PC-3 (cell line): ENCODE results near the gene ACIN1. TPM values are rescaled to one million over a fixed set of nuclear protein-coding genes. Genes with fewer than 3 reads are reported as not detected.

Source experiments
- ATAC-seq: fragments of 200-7000 bp; cut with Tn5 transposase; 2 replicates; pipeline ENCODE4 v1.9.1; 2020; ENCODE audit warnings: mild to moderate bottlenecking, moderate library complexity
- BruUV-seq: library from RNA; stranded (reverse); fragments of 400-500 nt; replicated peaks from 2 replicates; lab custom pipeline; 2021; lab: Mats Ljungman, UMichigan
- CTCF ChIA-PET: fragments of 300-600 bp; sonication (Branson Sonifier 250); formaldehyde crosslinking; loops from one replicate; lab custom pipeline; 2022; ENCODE audit warnings: antibody characterized with exemption; lab: Charles Lee
- POLR2A ChIA-PET: fragments of 300-600 bp; sonication (Branson Sonifier 250); formaldehyde crosslinking; loops from one replicate; lab custom pipeline; 2022; ENCODE audit warnings: antibody characterized with exemption; ENCODE audit not compliant: unreplicated experiment; lab: Charles Lee
- DNase-seq: peaks from one replicate; pipeline ENCODE4 v3.0.0-alpha.2; 2015
- H2AFZ ChIP-seq: fragments of 300-600 bp; sonication (generic); 2 replicates; pipeline ENCODE4 v1.6.0; 2016; ENCODE audit warnings: antibody characterized with exemption, low read length
- H3F3A ChIP-seq: fragments of 300-600 bp; sonication (generic); one replicate; pipeline ENCODE4 v1.6.0; 2017; ENCODE audit warnings: antibody characterized with exemption, low read length, control low read depth, mild to moderate bottlenecking; ENCODE audit not compliant: unreplicated experiment
- H3K27ac ChIP-seq: fragments of 300-600 bp; sonication (generic); 2 replicates; pipeline ENCODE4 v1.5.1; 2016; ENCODE audit warnings: mild to moderate bottlenecking, low read length
- H3K27me3 ChIP-seq: fragments of 300-600 bp; sonication (generic); 2 replicates; pipeline ENCODE4 v1.6.1; 2016; ENCODE audit warnings: low read length, mixed read lengths
- H3K36me3 ChIP-seq: fragments of 300-600 bp; sonication (generic); 2 replicates; pipeline ENCODE4 v1.6.1; 2016; ENCODE audit warnings: low read depth, mixed run types, low read length, mixed read lengths
- H3K4me1 ChIP-seq: fragments of 300-600 bp; sonication (generic); 2 replicates; pipeline ENCODE4 v1.5.1; 2016; ENCODE audit warnings: low read length; ENCODE audit not compliant: insufficient read depth
- H3K4me2 ChIP-seq: fragments of 300-600 bp; sonication (generic); 2 replicates; pipeline ENCODE4 v1.6.0; 2016; ENCODE audit warnings: low read length
- H3K4me3 ChIP-seq: fragments of 300-600 bp; sonication (generic); 2 replicates; pipeline ENCODE4 v1.5.1; 2016; ENCODE audit warnings: mild to moderate bottlenecking, low read length, mixed read lengths
- H3K79me2 ChIP-seq: fragments of 300-600 bp; sonication (generic); 2 replicates; pipeline ENCODE4 v1.6.1; 2017; ENCODE audit warnings: low read length, mixed read lengths
- H3K9ac ChIP-seq: fragments of 300-600 bp; sonication (generic); 2 replicates; pipeline ENCODE4 v1.6.0; 2016; ENCODE audit warnings: mild to moderate bottlenecking, low read length
- H3K9me2 ChIP-seq: fragments of 300-600 bp; sonication (generic); replicated peaks from 2 replicates; pipeline ENCODE4 v1.6.1; 2016; ENCODE audit warnings: mixed run types, low read length, mixed read lengths
- H3K9me3 ChIP-seq: fragments of 300-600 bp; sonication (generic); 2 replicates; pipeline ENCODE4 v1.6.1; 2016; ENCODE audit warnings: low read length, mixed read lengths
- H4K20me1 ChIP-seq: fragments of 300-600 bp; sonication (generic); 2 replicates; pipeline ENCODE4 v1.6.1; 2016; ENCODE audit warnings: low read length, mixed read lengths
- EZH2 ChIP-seq: fragments of 300-600 bp; sonication (generic); IDR thresholded peaks from one replicate; pipeline ENCODE4 v1.6.1; 2017; ENCODE audit warnings: antibody characterized with exemption, mild to moderate bottlenecking, low read length; ENCODE audit not compliant: unreplicated experiment
- EZH2phosphoT487 ChIP-seq: fragments of 300-600 bp; sonication (generic); IDR thresholded peaks from 2 replicates; pipeline ENCODE4 v1.6.1; 2018; ENCODE audit warnings: mild to moderate bottlenecking, antibody characterized with exemption, low read length, borderline replicate concordance
- intact Hi-C: fragments of 100-400 bp; cut with micrococcal nuclease; formaldehyde crosslinking; loops from 2 replicates; pipeline ENCODE4 v1.9.0; 2023
- total RNA-seq: library from RNA; depleted of rRNA; stranded (reverse); fragments of >200 nt; gene quantifications from 2 replicates; pipeline ENCODE4 v1.2.3, GENCODE V29; 2014
- TF ChIP-seq, protein P1 (sequence below): fragments of 300-600 bp; sonication (generic); conservative IDR thresholded peaks from 2 replicates; pipeline ENCODE4 v1.5.1; 2017; ENCODE audit warnings: antibody characterized with exemption, low read depth, mild to moderate bottlenecking, low read length

ACIN1 gene
- total RNA-seq, 1 experiment from 2014 or later = 112 TPM

DNA sequence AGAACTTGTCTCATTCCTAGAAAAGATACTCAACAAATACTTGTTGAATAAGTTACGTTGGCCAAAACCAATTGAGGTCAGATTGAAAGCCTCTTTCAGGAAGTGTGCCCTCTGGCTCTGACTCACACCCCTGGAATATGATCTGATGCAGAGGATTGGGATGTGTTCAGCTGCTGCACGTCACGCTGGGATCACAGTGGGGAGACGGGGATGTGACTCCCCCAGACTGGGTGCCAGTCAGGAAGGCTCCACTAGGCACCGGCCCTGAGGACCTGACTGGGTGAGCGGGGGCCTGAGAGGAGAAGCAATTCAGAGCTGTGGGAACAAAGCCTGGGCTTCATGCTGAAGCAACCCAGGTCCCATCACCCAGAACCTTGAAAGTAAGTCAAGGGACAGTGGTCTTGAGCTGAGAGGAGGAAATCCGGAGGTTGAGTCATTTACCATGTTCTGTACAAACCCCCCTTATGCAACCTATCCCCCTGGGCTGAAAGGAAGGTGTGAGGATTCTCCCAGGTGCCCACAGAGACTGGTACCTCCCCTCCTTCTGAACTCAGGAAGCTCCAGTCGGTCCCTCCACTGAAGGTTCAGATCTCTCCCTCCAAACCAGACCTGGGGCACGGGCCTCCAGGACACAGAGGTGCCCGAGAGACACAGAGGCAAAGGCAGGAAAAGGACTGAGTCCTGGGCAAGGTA is 20.2 kb upstream of the ACIN1 start:
- no peaks in the 10 kb centered on the region for H3K9me3 ChIP-seq
- no peaks in the 10 kb centered on the region for H4K20me1 ChIP-seq
- no peaks in the 10 kb centered on the region for H3K9me2 ChIP-seq
- no peak overlapping the region for H3K9ac ChIP-seq
- H3K27ac ChIP-seq = peak overlapping the region; percentile 65
- H3F3A ChIP-seq = no peaks in the 10 kb centered on the region
- H2AFZ ChIP-seq = 0 out of 2 replicates have a peak overlapping the region, but pooled peaks have one; percentile 17
- POLR2A ChIA-PET = no interaction called here
- no peaks in the 10 kb centered on the region for H3K36me3 ChIP-seq
- TF ChIP-seq, protein P1, sequence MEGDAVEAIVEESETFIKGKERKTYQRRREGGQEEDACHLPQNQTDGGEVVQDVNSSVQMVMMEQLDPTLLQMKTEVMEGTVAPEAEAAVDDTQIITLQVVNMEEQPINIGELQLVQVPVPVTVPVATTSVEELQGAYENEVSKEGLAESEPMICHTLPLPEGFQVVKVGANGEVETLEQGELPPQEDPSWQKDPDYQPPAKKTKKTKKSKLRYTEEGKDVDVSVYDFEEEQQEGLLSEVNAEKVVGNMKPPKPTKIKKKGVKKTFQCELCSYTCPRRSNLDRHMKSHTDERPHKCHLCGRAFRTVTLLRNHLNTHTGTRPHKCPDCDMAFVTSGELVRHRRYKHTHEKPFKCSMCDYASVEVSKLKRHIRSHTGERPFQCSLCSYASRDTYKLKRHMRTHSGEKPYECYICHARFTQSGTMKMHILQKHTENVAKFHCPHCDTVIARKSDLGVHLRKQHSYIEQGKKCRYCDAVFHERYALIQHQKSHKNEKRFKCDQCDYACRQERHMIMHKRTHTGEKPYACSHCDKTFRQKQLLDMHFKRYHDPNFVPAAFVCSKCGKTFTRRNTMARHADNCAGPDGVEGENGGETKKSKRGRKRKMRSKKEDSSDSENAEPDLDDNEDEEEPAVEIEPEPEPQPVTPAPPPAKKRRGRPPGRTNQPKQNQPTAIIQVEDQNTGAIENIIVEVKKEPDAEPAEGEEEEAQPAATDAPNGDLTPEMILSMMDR = no peak
- TF ChIP-seq EZH2 = no peak
- TF ChIP-seq EZH2phosphoT487 = no peak
- no TSS peak for BruUV-seq
- H3K4me3 ChIP-seq = no peak overlapping the region
- H3K4me2 ChIP-seq = peak overlapping the region; percentile 55
- ATAC-seq (peak; percentile 94), DNase-seq (peak; percentile 93)
- CTCF ChIA-PET = no interaction called here
- no peaks in the 10 kb centered on the region for H3K79me2 ChIP-seq
- peaks cover 23% of the 10 kb centered on the region for H3K4me1 ChIP-seq
- H3K27me3 ChIP-seq = peaks cover 20% of the 10 kb centered on the region
- intact Hi-C loops = no loop called here

DNA sequence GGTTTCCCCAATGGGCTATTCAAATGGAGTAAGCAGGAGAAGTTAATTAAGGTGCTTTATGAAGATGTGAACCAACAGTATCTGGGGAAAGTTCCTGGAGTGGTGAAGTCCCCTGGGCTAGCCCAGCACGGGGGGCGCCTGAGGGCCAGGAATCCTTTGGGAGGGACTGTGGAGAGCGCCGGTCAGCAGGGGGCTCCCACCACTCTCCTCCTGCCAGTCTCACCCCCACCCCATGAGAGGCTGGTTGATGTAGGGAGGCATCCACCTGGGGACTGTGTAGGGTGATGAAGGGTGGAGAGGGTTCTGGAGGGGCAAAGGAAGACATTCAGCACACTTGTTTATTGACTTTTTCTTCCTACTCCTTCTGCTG is 19.7 kb upstream of the ACIN1 start:
- ATAC-seq = no peak
- CTCF ChIA-PET = no interaction called here
- TF ChIP-seq EZH2 = no peak
- TF ChIP-seq EZH2phosphoT487 = no peak
- TF ChIP-seq, protein P1 = peak; percentile 32

DNA sequence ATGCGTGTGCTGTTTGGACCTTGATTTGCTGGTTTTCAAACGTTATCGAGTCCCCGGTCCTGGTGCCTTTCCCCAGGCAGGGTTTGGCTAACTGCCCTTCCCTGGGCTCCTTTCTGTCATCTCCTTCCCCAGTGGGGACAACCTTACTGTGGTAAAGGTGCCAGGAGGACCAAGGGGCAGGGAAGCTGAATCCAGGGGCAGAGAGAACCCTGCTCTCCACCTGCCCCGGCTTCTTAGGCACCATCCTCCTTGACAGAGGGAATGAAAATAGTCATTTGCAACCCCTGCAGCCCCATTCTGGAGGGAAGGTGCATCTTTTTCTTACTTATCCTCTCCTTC is 19.2 kb upstream of the ACIN1 start:
- no peak overlapping the region for H3K9ac ChIP-seq
- H2AFZ ChIP-seq = no peak overlapping the region
- BruUV-seq = no TSS peak
- no peaks in the 10 kb centered on the region for H3K79me2 ChIP-seq
- peaks cover 23% of the 10 kb centered on the region for H3K4me1 ChIP-seq
- H3K36me3 ChIP-seq = no peaks in the 10 kb centered on the region
- H3K27me3 ChIP-seq = peaks cover 22% of the 10 kb centered on the region
- ATAC-seq (no peak), DNase-seq (no peak)
- 0 out of 2 replicates have a peak overlapping the region, but pooled peaks have one; percentile 55 for H3K4me2 ChIP-seq
- intact Hi-C loops = no loop called here
- H3K27ac ChIP-seq = no peak overlapping the region
- ChIA-PET POLR2A (no interaction called here), CTCF (no interaction called here)
- H3K4me3 ChIP-seq = no peak overlapping the region
- no peaks in the 10 kb centered on the region for H3K9me3 ChIP-seq
- H4K20me1 ChIP-seq = no peaks in the 10 kb centered on the region
- H3F3A ChIP-seq = no peaks in the 10 kb centered on the region
- TF ChIP-seq EZH2 = no peak
- TF ChIP-seq, protein P1 = no peak
- TF ChIP-seq EZH2phosphoT487 = no peak
- no peaks in the 10 kb centered on the region for H3K9me2 ChIP-seq

More for the DNA sequence above, 19.7 kb upstream of the ACIN1 start:
- no peak overlapping the region for H2AFZ ChIP-seq
- no peaks in the 10 kb centered on the region for H4K20me1 ChIP-seq
- H3K36me3 ChIP-seq = no peaks in the 10 kb centered on the region
- no peak for DNase-seq
- H3K4me2 ChIP-seq = peak overlapping the region; percentile 55
- H3F3A ChIP-seq = no peaks in the 10 kb centered on the region
- no peak overlapping the region for H3K9ac ChIP-seq
- no peak overlapping the region for H3K4me3 ChIP-seq
- H3K9me2 ChIP-seq = no peaks in the 10 kb centered on the region
- peaks cover 23% of the 10 kb centered on the region for H3K4me1 ChIP-seq
- peaks cover 22% of the 10 kb centered on the region for H3K27me3 ChIP-seq
- intact Hi-C loops = no loop called here
- no TSS peak for BruUV-seq
- no peaks in the 10 kb centered on the region for H3K9me3 ChIP-seq
- H3K27ac ChIP-seq = peak overlapping the region; percentile 65
- POLR2A ChIA-PET = no interaction called here
- no peaks in the 10 kb centered on the region for H3K79me2 ChIP-seq
